CD4-positive, alpha-beta T cell treated with Interleukin-4 for 1 hour (primary cell): ENCODE measurements around the gene PARD6B.
"Not testable (repeated sequence)": the region's sequence is repeated elsewhere in the genome, so short reads cannot be mapped to it uniquely, and the experiment has no call there.

Source experiments
- DNase-seq, 2 donors: peaks; one replicate each; pipeline ENCODE4 v3.0.0-alpha.2; 2020 to 2022

The PARD6B gene

GRCh38 chr20:50704514-50704913 is 26.9 kb upstream of the PARD6B start:
- no peak for DNase-seq

DNA sequence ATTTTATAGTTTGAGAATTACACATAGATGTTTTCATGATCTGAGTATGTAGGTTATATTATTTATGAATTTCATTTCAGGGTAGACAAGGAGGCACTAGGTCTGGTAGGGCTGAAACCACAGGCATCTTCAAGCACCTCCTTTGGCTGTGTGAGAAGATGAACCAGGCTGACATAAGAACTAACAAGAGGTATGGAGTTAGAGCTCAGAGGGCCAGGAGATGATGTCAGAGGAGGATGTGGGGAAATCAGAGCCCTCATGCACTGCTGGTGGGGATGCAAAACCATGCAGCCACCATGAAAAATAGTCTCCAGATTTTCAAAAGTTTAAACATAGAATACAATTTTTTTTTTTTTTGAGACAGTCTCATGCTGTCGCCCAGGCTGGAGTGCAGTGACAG is 26.4 kb upstream of the PARD6B start:
- no peak for DNase-seq

- DNase-seq, result no peak
Measured at GRCh38 chr20:50708845-50709635, 22.3 kb upstream of the PARD6B start.

GRCh38 chr20:50709636-50709973 is 21.8 kb upstream of the PARD6B start:
- DNase-seq, result no peak

DNA sequence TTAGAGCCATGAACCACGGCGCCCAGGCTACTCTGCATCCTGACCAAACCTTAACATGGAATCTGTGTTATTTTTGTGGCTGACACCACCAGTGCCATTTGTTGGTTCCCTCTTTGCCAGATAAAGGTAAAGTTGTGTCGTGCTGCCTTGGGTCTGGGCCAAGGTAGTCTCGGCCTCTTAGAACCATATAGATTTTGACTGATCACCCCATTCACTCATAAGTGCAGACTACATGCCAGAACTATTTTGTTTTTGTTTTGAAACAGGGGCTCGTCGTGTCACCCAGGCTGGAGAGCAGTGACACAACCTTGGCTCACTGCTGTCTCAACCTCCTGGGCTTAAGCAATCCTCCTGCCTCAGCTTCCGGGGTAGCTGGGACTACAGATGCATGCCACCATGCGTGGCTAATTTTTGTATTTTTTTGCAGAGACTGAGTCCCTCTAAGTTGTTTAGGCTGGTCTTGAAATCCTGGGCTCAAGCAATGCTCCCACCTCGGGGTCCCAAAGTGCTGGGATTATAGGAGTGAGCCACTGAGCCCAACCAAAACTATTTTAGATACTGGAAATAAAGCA is 20.8 kb upstream of the PARD6B start:
- no peak for DNase-seq

DNA sequence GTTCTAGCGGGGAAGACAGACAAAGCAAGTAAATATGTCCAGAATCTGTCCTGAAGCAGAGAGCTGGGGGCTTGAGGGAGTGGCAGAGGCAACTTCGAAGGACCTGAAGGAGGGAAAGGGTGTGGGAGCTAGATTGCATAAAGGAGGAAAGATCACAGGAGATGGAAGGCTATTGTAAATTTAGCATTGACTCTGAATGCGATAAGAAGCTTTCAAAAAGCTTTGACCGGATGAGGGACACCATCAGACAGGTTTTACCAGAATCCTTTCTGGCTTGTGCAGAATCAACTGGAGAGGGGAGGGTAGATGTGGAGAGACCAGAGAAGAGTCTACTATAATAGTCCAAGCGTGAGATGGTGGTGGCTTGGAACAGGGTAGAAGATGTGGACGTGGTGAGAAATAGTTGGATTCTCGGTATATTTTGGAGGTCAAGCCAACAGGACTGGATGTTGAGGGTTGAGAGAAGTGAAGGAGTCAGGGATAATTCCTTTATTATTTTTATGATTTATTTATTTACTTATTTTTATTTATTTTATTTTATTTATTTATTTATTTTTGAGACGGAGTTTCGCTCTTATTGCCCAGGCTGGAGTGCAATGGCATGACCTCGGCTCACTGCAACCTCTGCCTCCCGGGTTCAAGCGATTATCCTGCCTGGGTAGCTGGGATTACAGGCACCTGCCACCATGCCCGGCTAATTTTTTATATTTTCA is 20.1 kb upstream of the PARD6B start:
- no peak for DNase-seq

GRCh38 chr20:50712771-50713656 is 18.4 kb upstream of the PARD6B start:
- no peak for DNase-seq

- no peak for DNase-seq
Measured at GRCh38 chr20:50713657-50714101, 17.7 kb upstream of the PARD6B start.

- DNase-seq, result not testable (repeated sequence)
Measured at GRCh38 chr20:50714426-50714825, 17.0 kb upstream of the PARD6B start.

GRCh38 chr20:50715694-50716093 is 15.7 kb upstream of the PARD6B start:
- no peak for DNase-seq

DNA sequence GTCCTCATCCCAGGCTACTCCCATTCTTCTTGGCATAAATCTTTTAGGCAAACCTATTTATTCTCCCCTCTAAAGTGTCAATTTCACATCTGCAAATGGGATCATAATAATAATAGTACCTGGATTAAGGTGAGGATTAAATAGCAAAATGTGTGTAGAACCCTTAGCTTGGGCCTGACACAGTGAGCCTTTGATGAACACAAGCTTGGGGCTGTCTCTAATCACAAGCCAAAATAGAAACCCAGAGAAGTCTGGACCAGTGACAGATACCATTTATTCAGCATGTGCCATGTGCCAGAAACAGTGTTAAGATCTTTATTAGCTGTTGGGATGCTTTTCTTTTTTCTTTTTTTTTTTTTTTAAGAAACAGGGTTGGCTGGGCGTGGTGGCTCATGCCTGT is 14.9 kb upstream of the PARD6B start:
- DNase-seq, result no peak

- no peak for DNase-seq
Measured at GRCh38 chr20:50717312-50717711, 14.1 kb upstream of the PARD6B start.

DNA sequence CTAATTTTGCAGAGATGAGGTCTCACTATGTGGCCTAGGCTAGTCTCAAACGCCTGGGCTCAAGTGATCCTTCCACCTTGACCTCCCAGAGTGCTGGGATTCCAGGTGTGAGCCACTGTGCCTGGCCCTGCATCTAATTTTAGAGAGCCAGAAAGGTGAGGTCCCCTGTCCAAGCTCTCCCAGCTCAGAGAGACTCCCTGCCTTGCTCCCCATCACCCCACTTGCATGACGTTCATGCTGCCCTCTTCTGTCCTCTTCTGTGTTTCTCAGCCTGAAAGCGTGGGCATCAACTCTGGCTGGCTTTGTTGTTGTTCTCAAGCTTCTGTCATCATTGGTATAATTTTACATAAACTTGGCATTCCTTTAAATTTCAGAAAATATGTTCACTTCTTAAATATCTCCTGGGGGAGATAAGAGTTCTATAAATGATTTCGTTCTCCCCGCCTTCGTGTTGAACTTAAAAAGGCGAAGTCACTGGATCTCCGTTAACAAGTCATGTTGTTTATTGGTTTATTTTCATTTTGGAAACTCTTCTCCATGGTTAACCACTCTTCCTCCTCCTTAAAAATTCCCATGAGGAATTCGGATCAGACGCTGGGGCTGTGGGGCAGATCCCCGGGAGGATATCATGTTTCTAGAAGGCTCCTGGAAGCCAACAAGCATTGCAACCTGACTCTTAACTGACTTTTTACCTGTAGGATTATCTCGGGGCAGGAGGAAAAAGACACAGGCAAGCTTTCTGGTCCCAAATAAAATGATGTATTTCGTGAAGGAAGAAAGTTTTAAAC is 13.2 kb upstream of the PARD6B start:
- DNase-seq, result no peak

GRCh38 chr20:50719328-50719727 is 12.1 kb upstream of the PARD6B start:
- no peak for DNase-seq

GRCh38 chr20:50720026-50720425 is 11.4 kb upstream of the PARD6B start:
- DNase-seq, result no peak

- DNase-seq, result no peak
Measured at GRCh38 chr20:50720582-50720981, 10.8 kb upstream of the PARD6B start.

DNA sequence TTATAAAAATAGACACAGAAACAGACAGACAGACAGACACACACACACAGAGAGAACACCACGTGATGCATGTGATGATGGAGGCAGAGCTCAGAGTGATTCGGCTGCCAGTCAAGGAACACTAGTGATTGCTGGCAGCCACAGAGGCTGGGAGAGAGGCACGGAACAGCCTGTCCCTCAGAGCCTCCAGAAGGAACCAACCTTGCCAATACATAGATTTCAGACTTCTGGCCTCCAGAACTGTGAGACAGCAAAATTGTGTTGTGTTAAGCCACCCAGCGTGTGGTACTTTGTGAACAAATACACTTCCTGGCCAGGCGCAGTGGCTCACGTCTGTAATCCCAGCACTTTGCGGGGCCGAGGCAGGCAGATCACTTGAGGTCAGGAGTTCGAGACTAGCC is 9.5 kb upstream of the PARD6B start:
- no peak for DNase-seq

DNA sequence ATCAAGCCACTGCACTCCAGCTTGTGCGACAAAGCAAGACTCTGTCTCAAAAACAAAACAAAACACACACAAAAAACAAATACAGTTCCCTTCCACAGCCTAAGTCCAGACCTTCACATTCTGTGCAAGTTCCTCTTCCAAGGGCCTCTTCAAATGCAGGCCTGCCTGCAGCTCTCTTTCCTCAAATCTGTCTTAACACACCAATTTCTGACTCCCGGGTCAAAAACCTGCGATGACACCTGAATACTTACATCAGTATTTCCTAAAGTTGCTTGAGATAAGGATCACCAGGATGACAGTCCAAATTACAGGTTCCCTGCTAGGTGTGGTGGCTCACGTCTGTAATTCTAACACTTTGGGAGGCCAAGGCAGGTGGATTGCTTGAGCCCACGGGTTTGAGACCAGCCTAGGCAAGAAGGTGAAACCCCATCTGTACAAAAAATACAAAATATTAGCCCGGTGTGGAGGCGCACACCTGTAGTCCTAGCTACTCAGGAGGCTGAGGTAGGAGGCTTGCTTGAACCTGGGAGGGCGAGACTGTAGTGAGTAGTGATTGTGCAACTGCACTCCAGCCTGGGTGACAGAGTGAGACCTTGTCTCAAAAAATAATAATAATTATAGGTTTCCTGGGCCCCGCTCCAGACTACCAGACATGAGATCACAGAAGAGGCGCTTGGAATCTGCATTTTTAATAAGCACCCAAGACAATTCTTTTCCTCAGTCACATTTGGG is 8.8 kb upstream of the PARD6B start:
- no peak for DNase-seq

- no peak for DNase-seq
Measured at GRCh38 chr20:50723672-50724071, 7.7 kb upstream of the PARD6B start.

- no peak for DNase-seq
Measured at GRCh38 chr20:50724112-50724725, 7.2 kb upstream of the PARD6B start.
